Chondrocyte (in vitro differentiated cells): ENCODE measurements around the gene PBX1. TPM values are rescaled to one million over a fixed set of nuclear protein-coding genes. Genes with fewer than 3 reads are reported as not detected.

Source experiments
- DNase-seq: peaks from one replicate; pipeline ENCODE4 v3.0.0; 2021; ENCODE audit warnings: mixed read lengths, low spot score
- H3K27ac Mint-ChIP-seq: one replicate; pipeline ENCODE4 v1.8.0; 2021; ENCODE audit warnings: mild to moderate bottlenecking, moderate library complexity, mixed read lengths; ENCODE audit not compliant: unreplicated experiment
- H3K27me3 Mint-ChIP-seq: 2 replicates; pipeline ENCODE4 v1.8.0; 2021; ENCODE audit warnings: low read depth, mixed read lengths
- H3K36me3 Mint-ChIP-seq: 2 replicates; pipeline ENCODE4 v1.8.0; 2021; ENCODE audit warnings: low read depth, mixed read lengths
- H3K4me1 Mint-ChIP-seq: 2 replicates; pipeline ENCODE4 v1.8.0; 2021; ENCODE audit warnings: low read depth, mild to moderate bottlenecking, mixed read lengths
- H3K4me3 Mint-ChIP-seq: one replicate; pipeline ENCODE4 v1.8.0; 2021; ENCODE audit warnings: mild to moderate bottlenecking, moderate library complexity, mixed read lengths; ENCODE audit not compliant: unreplicated experiment
- H3K9me3 Mint-ChIP-seq: 2 replicates; pipeline ENCODE4 v1.8.0; 2021; ENCODE audit warnings: low read depth, mixed read lengths
- total RNA-seq: library from RNA; stranded (reverse); gene quantifications from 3 replicates; pipeline ENCODE4 v1.2.1, GENCODE V29; 2021
- TF ChIP-seq, protein P1 (sequence below): fragments of 200-600 bp; sonication (generic); IDR thresholded peaks from 2 replicates; pipeline ENCODE4 v1.5.0; 2021; ENCODE audit warnings: antibody characterized with exemption, mild to moderate bottlenecking, moderate library complexity

Gene PBX1
- total RNA-seq, 1 donor from 2014 or later = 23.0 TPM

DNA sequence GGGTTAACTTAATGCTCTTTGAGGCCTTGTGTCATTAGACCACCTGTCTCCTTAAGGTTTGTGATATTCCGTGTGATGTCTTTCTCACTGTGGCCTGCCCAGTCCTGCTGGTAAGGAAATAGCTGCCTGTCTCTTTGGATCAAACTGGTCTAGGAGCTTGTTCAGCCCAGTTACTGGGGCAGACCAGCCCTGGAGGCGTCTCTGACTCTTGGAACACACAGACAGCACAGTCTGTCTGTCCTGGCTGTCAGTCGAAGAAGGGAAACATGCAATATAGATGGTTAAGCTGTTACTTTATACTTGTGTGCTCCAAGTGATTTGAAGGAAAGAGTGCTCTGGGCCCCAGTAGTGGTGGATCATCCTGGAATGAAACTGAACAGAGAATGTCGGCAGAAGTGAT, 20.4 kb downstream of the PBX1 start:
- TF ChIP-seq, protein P1, sequence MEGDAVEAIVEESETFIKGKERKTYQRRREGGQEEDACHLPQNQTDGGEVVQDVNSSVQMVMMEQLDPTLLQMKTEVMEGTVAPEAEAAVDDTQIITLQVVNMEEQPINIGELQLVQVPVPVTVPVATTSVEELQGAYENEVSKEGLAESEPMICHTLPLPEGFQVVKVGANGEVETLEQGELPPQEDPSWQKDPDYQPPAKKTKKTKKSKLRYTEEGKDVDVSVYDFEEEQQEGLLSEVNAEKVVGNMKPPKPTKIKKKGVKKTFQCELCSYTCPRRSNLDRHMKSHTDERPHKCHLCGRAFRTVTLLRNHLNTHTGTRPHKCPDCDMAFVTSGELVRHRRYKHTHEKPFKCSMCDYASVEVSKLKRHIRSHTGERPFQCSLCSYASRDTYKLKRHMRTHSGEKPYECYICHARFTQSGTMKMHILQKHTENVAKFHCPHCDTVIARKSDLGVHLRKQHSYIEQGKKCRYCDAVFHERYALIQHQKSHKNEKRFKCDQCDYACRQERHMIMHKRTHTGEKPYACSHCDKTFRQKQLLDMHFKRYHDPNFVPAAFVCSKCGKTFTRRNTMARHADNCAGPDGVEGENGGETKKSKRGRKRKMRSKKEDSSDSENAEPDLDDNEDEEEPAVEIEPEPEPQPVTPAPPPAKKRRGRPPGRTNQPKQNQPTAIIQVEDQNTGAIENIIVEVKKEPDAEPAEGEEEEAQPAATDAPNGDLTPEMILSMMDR = no peak

DNA sequence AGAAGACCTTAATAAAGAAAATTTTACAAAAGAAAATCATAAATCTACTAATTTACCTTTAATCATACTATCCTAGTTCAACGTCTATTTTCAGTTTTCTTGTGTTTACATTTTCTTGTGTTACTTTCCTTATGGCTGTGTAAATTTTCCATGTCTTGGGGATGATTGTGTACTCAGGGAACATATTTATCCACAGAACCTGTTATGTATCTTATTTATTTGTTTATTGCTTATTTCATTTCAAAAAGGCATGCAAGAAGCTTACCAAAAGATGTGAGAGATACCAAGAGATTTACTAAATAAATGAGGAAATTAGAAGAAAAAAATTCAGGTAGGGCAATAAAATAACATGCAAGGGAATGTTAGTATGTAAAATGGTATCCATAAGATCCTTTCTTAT, 22.8 kb downstream of the PBX1 start:
- TF ChIP-seq, protein P1 = no peak
- H3K4me3 Mint-ChIP-seq = no peak overlapping the region
- H3K9me3 Mint-ChIP-seq = no peaks in the 10 kb centered on the region
- H3K36me3 Mint-ChIP-seq = no peaks in the 10 kb centered on the region
- H3K4me1 Mint-ChIP-seq = peaks cover 56% of the 10 kb centered on the region
- DNase-seq = no peak
- no peaks in the 10 kb centered on the region for H3K27me3 Mint-ChIP-seq
- no peak overlapping the region for H3K27ac Mint-ChIP-seq

More for the DNA sequence above, 20.4 kb downstream of the PBX1 start:
- H3K27ac Mint-ChIP-seq = no peak overlapping the region
- H3K9me3 Mint-ChIP-seq = no peaks in the 10 kb centered on the region
- DNase-seq = no peak
- H3K4me3 Mint-ChIP-seq = no peak overlapping the region
- H3K4me1 Mint-ChIP-seq = peaks cover 49% of the 10 kb centered on the region
- H3K36me3 Mint-ChIP-seq = no peaks in the 10 kb centered on the region
- no peaks in the 10 kb centered on the region for H3K27me3 Mint-ChIP-seq

DNA sequence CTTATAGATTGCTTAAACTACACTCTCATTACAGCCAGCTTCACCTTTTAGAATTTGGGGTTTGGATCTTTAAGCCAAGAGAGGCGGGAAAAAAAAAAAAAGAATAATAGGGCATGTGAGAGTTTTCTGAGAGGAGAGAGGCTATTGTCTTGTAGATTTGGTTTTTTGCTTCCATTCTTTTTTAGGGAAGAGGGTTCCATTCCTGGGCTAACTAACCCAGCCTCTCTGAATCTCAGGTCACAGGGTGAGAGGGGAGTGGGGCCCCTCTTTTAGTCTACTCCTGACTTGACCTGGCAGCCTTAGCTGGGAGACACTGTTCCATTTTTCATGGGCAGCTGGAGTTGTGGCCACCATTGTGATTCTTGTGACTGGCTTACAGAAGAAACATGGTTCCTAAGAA, 24.2 kb downstream of the PBX1 start:
- no peak overlapping the region for H3K27ac Mint-ChIP-seq
- H3K4me3 Mint-ChIP-seq = no peak overlapping the region
- no peaks in the 10 kb centered on the region for H3K9me3 Mint-ChIP-seq
- TF ChIP-seq, protein P1 = no peak
- no peaks in the 10 kb centered on the region for H3K27me3 Mint-ChIP-seq
- no peaks in the 10 kb centered on the region for H3K36me3 Mint-ChIP-seq
- H3K4me1 Mint-ChIP-seq = peaks cover 53% of the 10 kb centered on the region
- no peak for DNase-seq

DNA sequence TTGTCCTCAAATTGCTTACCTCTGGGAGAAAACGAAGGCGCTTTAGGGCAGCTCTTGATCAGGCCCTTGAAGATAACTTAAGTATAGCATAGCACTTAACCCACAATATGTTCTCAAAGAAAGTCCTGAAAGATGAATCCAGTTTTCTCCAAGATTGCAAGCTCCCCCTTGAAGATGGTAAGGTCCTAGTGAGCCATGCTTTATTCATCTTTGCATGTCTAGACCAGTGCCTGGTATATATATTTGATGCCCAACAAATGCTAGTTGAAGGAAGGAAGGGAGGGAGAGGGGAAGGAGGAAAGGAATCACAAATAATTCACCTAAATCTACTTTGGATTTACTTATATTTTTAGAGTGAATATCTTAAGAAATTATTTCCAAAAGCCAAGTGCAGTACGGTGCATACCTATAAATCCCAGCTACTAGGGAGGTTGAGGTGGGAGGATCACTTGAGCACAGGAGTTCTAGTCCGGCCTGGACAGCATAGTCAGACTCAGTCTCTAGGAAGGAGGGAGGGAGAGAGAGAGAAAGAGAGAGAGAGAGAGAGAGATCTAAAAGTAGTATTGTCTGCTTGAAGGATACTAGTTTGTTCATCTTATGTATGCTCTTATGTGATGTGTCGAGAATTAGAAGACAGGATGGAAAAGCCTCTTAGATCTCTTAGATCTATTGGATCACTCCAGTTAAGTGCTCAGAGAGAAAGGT, 25.0 kb downstream of the PBX1 start:
- Mint-ChIP-seq H3K4me3 (no peak overlapping the region), H3K36me3 (no peaks in the 10 kb centered on the region), H3K27me3 (no peaks in the 10 kb centered on the region), H3K27ac (no peak overlapping the region), H3K4me1 (peaks cover 53% of the 10 kb centered on the region), H3K9me3 (no peaks in the 10 kb centered on the region)
- no peak for DNase-seq
- TF ChIP-seq, protein P1 = no peak

DNA sequence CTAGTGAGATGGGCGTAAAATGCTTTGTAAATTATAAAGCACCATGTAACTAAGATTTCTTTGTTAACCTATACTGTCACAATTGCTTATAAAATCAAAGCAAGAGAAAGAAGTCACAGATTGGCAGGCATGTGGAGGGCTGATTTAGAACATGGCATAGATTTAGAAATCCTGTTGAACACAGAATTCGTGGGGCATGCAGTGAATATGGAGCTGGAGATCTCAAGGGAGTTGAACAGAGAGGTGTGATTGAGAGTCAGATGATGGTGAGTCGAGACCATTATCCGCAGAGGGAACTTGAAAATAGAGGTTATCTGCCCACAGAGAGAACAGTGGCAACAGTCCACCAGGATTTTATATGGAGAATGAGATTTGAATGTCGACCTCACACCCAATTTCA, 27.6 kb downstream of the PBX1 start:
- no peaks in the 10 kb centered on the region for H3K36me3 Mint-ChIP-seq
- TF ChIP-seq, protein P1 = no peak
- H3K4me3 Mint-ChIP-seq = no peak overlapping the region
- H3K4me1 Mint-ChIP-seq = peaks cover 67% of the 10 kb centered on the region
- no peak for DNase-seq
- no peaks in the 10 kb centered on the region for H3K27me3 Mint-ChIP-seq
- no peak overlapping the region for H3K27ac Mint-ChIP-seq
- H3K9me3 Mint-ChIP-seq = no peaks in the 10 kb centered on the region
